HepG2 (cell line): ENCODE data around the gene DNMT1. TPM values are rescaled to one million over a fixed set of nuclear protein-coding genes. Genes with fewer than 3 reads are reported as not detected.

Experiments used
- BATF2 ChIP-seq: sonication (generic); formaldehyde crosslinking; IDR thresholded peaks from 2 replicates; pipeline ENCODE4 v1.8.0; 2022; ENCODE audit warnings: mild to moderate bottlenecking, missing genetic modification reagents, moderate library complexity
- CERS6 ChIP-seq: sonication (generic); formaldehyde crosslinking; IDR thresholded peaks from 2 replicates; pipeline ENCODE4 v1.5.0; 2020; ENCODE audit warnings: missing genetic modification reagents
- CSRNP1 ChIP-seq: sonication (generic); formaldehyde crosslinking; IDR thresholded peaks from 2 replicates; pipeline ENCODE4 v1.8.1; 2023; ENCODE audit warnings: mild to moderate bottlenecking, missing genetic modification reagents
- ESRRA ChIP-seq: sonication (generic); formaldehyde crosslinking; IDR thresholded peaks from 2 replicates; pipeline ENCODE4 v1.5.1; 2020; ENCODE audit warnings: mild to moderate bottlenecking, low read depth, missing genetic modification reagents
- GATA4 ChIP-seq: sonication (generic); IDR thresholded peaks from 2 replicates; pipeline ENCODE4 v1.6.1; 2016; ENCODE audit warnings: antibody characterized with exemption, low read depth, borderline replicate concordance
- HOXA3 ChIP-seq: sonication (generic); formaldehyde crosslinking; IDR thresholded peaks from 2 replicates; pipeline ENCODE4 v1.5.0; 2020; ENCODE audit warnings: missing genetic modification reagents
- MTA1 ChIP-seq: sonication (generic); formaldehyde crosslinking; IDR thresholded peaks from 2 replicates; pipeline ENCODE4 v1.4.0; 2020; ENCODE audit warnings: missing genetic modification reagents, mild to moderate bottlenecking, borderline replicate concordance
- NR2F6 ChIP-seq, 2 experiments: IDR thresholded peaks; 2 replicates each; pipeline ENCODE4 v1.6.1; 2016; ENCODE audit warnings: antibody characterized with exemption in 1 of 2, mild to moderate bottlenecking in 1 of 2
- PITX1 ChIP-seq: sonication (generic); formaldehyde crosslinking; IDR thresholded peaks from 2 replicates; pipeline ENCODE4 v1.5.1; 2020; ENCODE audit warnings: mild to moderate bottlenecking, missing genetic modification reagents
- SALL1 ChIP-seq: sonication (generic); formaldehyde crosslinking; IDR thresholded peaks from 2 replicates; pipeline ENCODE4 v1.8.0; 2022; ENCODE audit warnings: mild to moderate bottlenecking, missing genetic modification reagents
- SMYD3 ChIP-seq: sonication (generic); formaldehyde crosslinking; IDR thresholded peaks from 2 replicates; pipeline ENCODE4 v1.8.1; 2023; ENCODE audit warnings: mild to moderate bottlenecking, missing genetic modification reagents
- ZBTB7B ChIP-seq: sonication (generic); formaldehyde crosslinking; IDR thresholded peaks from 2 replicates; pipeline ENCODE4 v1.4.0; 2020; ENCODE audit warnings: missing genetic modification reagents
- ZNF362 ChIP-seq: sonication (generic); formaldehyde crosslinking; IDR thresholded peaks from 2 replicates; pipeline ENCODE4 v1.4.0; 2020; ENCODE audit warnings: missing genetic modification reagents, mild to moderate bottlenecking, borderline replicate concordance
- ZNF431 ChIP-seq: sonication (generic); formaldehyde crosslinking; IDR thresholded peaks from 2 replicates; pipeline ENCODE4 v1.9.0; 2022; ENCODE audit warnings: missing genetic modification reagents, low read depth, mild to moderate bottlenecking, borderline replicate concordance
- ZNF580 ChIP-seq: IDR thresholded peaks from 2 replicates; pipeline ENCODE4 v1.6.1; 2016; ENCODE audit warnings: low read depth, borderline replicate concordance
- ZNF687 ChIP-seq: sonication (generic); formaldehyde crosslinking; IDR thresholded peaks from 2 replicates; pipeline ENCODE4 v1.5.1; 2020; ENCODE audit warnings: mild to moderate bottlenecking, missing genetic modification reagents, moderate library complexity
- ZNF704 ChIP-seq: sonication (generic); formaldehyde crosslinking; IDR thresholded peaks from 2 replicates; pipeline ENCODE4 v1.8.1; 2023; ENCODE audit warnings: mild to moderate bottlenecking, inconsistent platforms, moderate library complexity, missing genetic modification reagents, borderline replicate concordance
- ZNF766 ChIP-seq: sonication (generic); formaldehyde crosslinking; IDR thresholded peaks from 2 replicates; pipeline ENCODE4 v1.5.0; 2020; ENCODE audit warnings: missing genetic modification reagents, borderline replicate concordance
- ZSCAN31 ChIP-seq: sonication (generic); formaldehyde crosslinking; IDR thresholded peaks from 2 replicates; pipeline ENCODE4 v1.5.0; 2020; ENCODE audit warnings: low read depth, mild to moderate bottlenecking, missing genetic modification reagents
- polyA plus RNA-seq, 8 experiments: library from polyadenylated mRNA; depleted of rRNA in 3 of 8; stranded (reverse) in 7 of 8; unstranded in 1 of 8; fragments of >200 nt; fragmentation: Illumina TruSeq in 4 of 8; extraction: Trizol in 4 of 8; gene quantifications; 2 replicates each; pipeline versions ENCODE4 v1.2.1 to v1.2.3, GENCODE V29; 2011 to 2016; ENCODE audit warnings: low read depth in 4 of 8, missing spikeins in 1 of 8, mixed read lengths in 1 of 8; ENCODE audit not compliant: insufficient read depth in 1 of 8
- total RNA-seq, 5 experiments: library from RNA; depleted of rRNA; stranded (reverse); fragments of >200 nt; fragmentation: Illumina TruSeq; extraction: Trizol; gene quantifications; 2 replicates each; pipeline ENCODE4 v1.2.3, GENCODE V29; 2016; ENCODE audit warnings: low read depth in 1 of 5

DNMT1 gene
- total and polyA plus RNA-seq, 2 of the 13 experiments (the other 11 are each of a cell fraction or from before 2014, with no cell fraction given): 31.2 to 91.1 TPM

GRCh38 chr19:10243606-10244005 is 48.9 kb upstream of the DNMT1 start (continued):
- TF ChIP-seq SALL1 (CRISPR knock-in tag): peak; percentile 57
- TF ChIP-seq NR2F6 (IDR thresholded peaks at IDR 0.05): peak; percentile 79
- peak; percentile 87 for TF ChIP-seq NR2F6 (CRISPR knock-in tag; IDR thresholded peaks at IDR 0.05)
- TF ChIP-seq ZNF362: no peak
- TF ChIP-seq ZNF766 (CRISPR knock-in tag): no peak
- TF ChIP-seq MTA1 (CRISPR knock-in tag): no peak
- TF ChIP-seq ZNF431: no peak
- TF ChIP-seq CERS6 (CRISPR knock-in tag): no peak
- no peak for TF ChIP-seq ZNF704
- TF ChIP-seq ZBTB7B (CRISPR knock-in tag): peak; percentile 33; the same call in 1 of the 2 replicates
- no peak for TF ChIP-seq BATF2 (CRISPR knock-in tag)
- peak; percentile 15; the same call in 1 of the 2 replicates for TF ChIP-seq ZNF687 (CRISPR knock-in tag)
- peak; percentile 33; the same call in 1 of the 2 replicates for TF ChIP-seq PITX1 (CRISPR knock-in tag)
- peak; percentile 12; the same call in 1 of the 2 replicates for TF ChIP-seq HOXA3 (CRISPR knock-in tag)
- no peak for TF ChIP-seq CSRNP1
- no peak for TF ChIP-seq ZSCAN31
- TF ChIP-seq SMYD3 (CRISPR knock-in tag): no peak
- TF ChIP-seq ZNF580 (CRISPR knock-in tag): no peak
- TF ChIP-seq ESRRA (CRISPR knock-in tag): peak; percentile 73; the same call in 1 of the 2 replicates
- TF ChIP-seq GATA4: no peak
